NT2/D1 (cell line): Measurements from ENCODE around the gene NCCRP1.

Experiments used
- DNase-seq: peaks from one replicate; pipeline ENCODE4 v3.0.0-alpha.2; 2011; ENCODE audit warnings: low read depth, low spot score
- H3K27me3 ChIP-seq: 2 replicates; pipeline ENCODE4 v1.6.0; 2011; ENCODE audit warnings: mild to moderate bottlenecking; ENCODE audit not compliant: insufficient read length, insufficient read depth
- H3K36me3 ChIP-seq: 2 replicates; pipeline ENCODE4 v1.6.1; 2011; ENCODE audit warnings: mild to moderate bottlenecking, low read length, mixed read lengths; ENCODE audit not compliant: insufficient read depth, insufficient read length
- H3K4me1 ChIP-seq: 2 replicates; pipeline ENCODE4 v1.5.1; 2011; ENCODE audit not compliant: insufficient read depth, insufficient read length
- H3K4me3 ChIP-seq: 2 replicates; pipeline ENCODE4 v1.5.1; 2011; ENCODE audit warnings: low read depth; ENCODE audit not compliant: insufficient read length
- H3K9ac ChIP-seq: 2 replicates; pipeline ENCODE4 v1.6.0; 2011; ENCODE audit warnings: low read depth; ENCODE audit not compliant: insufficient read length
- H3K9me3 ChIP-seq: 2 replicates; pipeline ENCODE4 v1.5.1; 2011; ENCODE audit warnings: mild to moderate bottlenecking, low read length; ENCODE audit not compliant: insufficient read depth
- SUZ12 ChIP-seq: IDR thresholded peaks from 2 replicates; pipeline ENCODE4 v1.6.1; 2011; ENCODE audit not compliant: insufficient read length, insufficient read depth; ENCODE audit errors: extremely low read depth
- YY1 ChIP-seq: IDR thresholded peaks from 2 replicates; pipeline ENCODE4 v1.6.1; 2011; ENCODE audit not compliant: insufficient read length, insufficient read depth
- ZNF274 ChIP-seq: IDR thresholded peaks from 2 replicates; pipeline ENCODE4 v1.6.1; 2011; ENCODE audit warnings: mild to moderate bottlenecking, low read depth, low read length

The NCCRP1 gene

GRCh38 chr19:39224910-39225309 lies 28.1 kb downstream of the NCCRP1 start:
- DNase-seq: no peak
- H3K4me3 ChIP-seq: no peak overlapping the region
- no peak for TF ChIP-seq ZNF274
- no peak for TF ChIP-seq YY1
- no peak for TF ChIP-seq SUZ12
- H3K27me3 ChIP-seq: peaks cover 14% of the 10 kb centered on the region
- H3K4me1 ChIP-seq: no peaks in the 10 kb centered on the region
- H3K9ac ChIP-seq: no peak overlapping the region
- no peaks in the 10 kb centered on the region for H3K9me3 ChIP-seq
- H3K36me3 ChIP-seq: no peaks in the 10 kb centered on the region

- H3K9me3 ChIP-seq: no peaks in the 10 kb centered on the region
- TF ChIP-seq YY1: no peak
- no peak for TF ChIP-seq SUZ12
- no peak for TF ChIP-seq ZNF274
Observed at GRCh38 chr19:39230096-39230764, 33.5 kb downstream of the NCCRP1 start.

GRCh38 chr19:39232708-39233107 lies 35.9 kb downstream of the NCCRP1 start:
- TF ChIP-seq SUZ12 (no peak), YY1 (no peak), ZNF274 (no peak)
- H3K36me3 ChIP-seq: no peaks in the 10 kb centered on the region
- H3K27me3 ChIP-seq: peaks cover 6% of the 10 kb centered on the region
- H3K4me1 ChIP-seq: peaks cover 4% of the 10 kb centered on the region
- no peaks in the 10 kb centered on the region for H3K9me3 ChIP-seq
- H3K4me3 ChIP-seq: no peak overlapping the region
- DNase-seq: no peak
- no peak overlapping the region for H3K9ac ChIP-seq

More at GRCh38 chr19:39230096-39230764, 33.5 kb downstream of the NCCRP1 start:
- Histone ChIP-seq H3K4me3 (no peak overlapping the region), H3K27me3 (peaks cover 6% of the 10 kb centered on the region), H3K36me3 (no peaks in the 10 kb centered on the region), H3K9ac (no peak overlapping the region), H3K4me1 (no peaks in the 10 kb centered on the region)
- DNase-seq: no peak

GRCh38 chr19:39236527-39236926 lies 39.8 kb downstream of the NCCRP1 start:
- H3K27me3 ChIP-seq: peaks cover 4% of the 10 kb centered on the region
- peaks cover 8% of the 10 kb centered on the region for H3K4me1 ChIP-seq
- DNase-seq: no peak
- H3K9ac ChIP-seq: no peak overlapping the region
- TF ChIP-seq ZNF274: no peak
- TF ChIP-seq SUZ12: no peak
- no peak for TF ChIP-seq YY1
- H3K9me3 ChIP-seq: no peaks in the 10 kb centered on the region
- no peaks in the 10 kb centered on the region for H3K36me3 ChIP-seq
- H3K4me3 ChIP-seq: no peak overlapping the region

DNA sequence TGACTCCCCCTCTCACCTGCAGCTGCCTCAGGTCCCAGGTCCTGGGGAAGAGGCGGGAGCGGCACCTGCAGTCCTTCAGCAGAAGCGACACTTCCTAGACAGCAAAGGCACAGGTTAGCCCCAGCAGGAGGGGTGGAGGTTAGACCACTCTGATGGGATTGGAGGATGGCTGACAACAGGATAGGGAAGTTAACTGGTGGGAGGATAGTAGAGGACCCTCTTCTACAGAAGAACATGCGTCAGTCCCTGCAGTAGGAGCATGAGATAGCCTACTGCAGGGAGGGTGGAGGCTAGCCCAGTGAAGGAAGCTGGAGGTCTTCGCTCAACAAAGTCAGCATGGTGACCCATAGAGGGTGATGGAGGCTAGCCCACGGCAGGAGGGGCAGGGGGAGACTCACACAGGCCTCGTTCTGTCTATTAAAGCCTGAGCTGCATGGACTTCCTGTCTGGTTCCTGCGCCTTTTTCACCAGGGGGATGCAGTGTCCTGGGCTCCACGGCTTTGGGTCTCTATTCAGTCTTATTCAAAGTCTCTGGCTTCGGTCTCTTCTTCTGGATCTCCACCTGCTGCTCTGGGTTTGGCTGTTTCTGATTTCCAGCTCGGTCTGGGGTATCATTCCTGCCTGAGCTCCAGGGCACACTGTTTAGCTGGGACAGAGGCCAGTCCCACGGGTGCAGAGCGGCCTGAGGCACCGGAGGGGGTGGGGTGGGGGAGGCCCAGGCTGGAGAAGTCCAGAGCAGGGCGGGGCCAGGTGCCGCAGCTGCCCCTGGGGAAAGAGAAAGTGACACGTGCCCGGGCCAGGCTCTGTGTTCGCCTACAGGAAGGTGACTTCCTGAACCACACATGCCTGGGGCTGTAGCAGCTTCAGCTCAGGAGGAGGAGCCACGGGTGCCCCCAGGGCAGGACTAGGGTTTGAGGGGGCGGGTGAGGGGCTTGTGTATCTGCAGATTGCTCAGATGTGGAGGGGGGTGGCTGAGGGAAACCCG lies 40.7 kb downstream of the NCCRP1 start:
- Histone ChIP-seq H3K4me3 (no peak overlapping the region), H3K9ac (no peak overlapping the region), H3K36me3 (no peaks in the 10 kb centered on the region), H3K9me3 (no peaks in the 10 kb centered on the region), H3K27me3 (peaks cover 4% of the 10 kb centered on the region), H3K4me1 (peaks cover 8% of the 10 kb centered on the region)
- TF ChIP-seq SUZ12: no peak
- no peak for TF ChIP-seq ZNF274
- no peak for TF ChIP-seq YY1
- DNase-seq: no peak

DNA sequence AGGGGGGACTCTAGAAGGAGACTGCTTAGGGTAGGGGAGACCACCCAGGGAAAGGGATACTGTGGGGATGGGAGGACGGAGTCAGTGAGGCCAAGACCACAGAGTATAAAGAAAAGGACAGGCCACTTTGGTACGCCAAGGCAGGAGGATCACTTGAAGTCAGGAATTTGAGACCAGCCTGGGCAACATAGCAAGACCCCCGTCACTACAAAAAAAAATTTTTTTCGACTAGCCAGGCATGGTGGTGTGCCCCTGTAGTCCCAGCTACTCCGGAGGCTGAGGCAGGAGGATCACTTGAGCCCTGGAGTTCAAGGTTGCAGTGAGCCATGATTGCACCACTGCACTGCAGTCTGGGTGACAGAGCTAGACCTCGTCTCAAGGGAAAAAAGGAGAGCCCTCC lies 41.4 kb downstream of the NCCRP1 start:
- H3K4me3 ChIP-seq: no peak overlapping the region

GRCh38 chr19:39238944-39239343 lies 42.2 kb downstream of the NCCRP1 start:
- DNase-seq: no peak
- no peaks in the 10 kb centered on the region for H3K9me3 ChIP-seq
- no peak overlapping the region for H3K9ac ChIP-seq
- H3K36me3 ChIP-seq: no peaks in the 10 kb centered on the region
- no peak for TF ChIP-seq SUZ12
- no peak for TF ChIP-seq YY1
- no peak for TF ChIP-seq ZNF274
- H3K4me3 ChIP-seq: no peak overlapping the region
- H3K27me3 ChIP-seq: peaks cover 4% of the 10 kb centered on the region
- peaks cover 8% of the 10 kb centered on the region for H3K4me1 ChIP-seq

More for the DNA sequence above, 41.4 kb downstream of the NCCRP1 start:
- TF ChIP-seq YY1: no peak
- no peak for TF ChIP-seq ZNF274
- TF ChIP-seq SUZ12: no peak
- Histone ChIP-seq H3K4me1 (peaks cover 8% of the 10 kb centered on the region), H3K36me3 (no peaks in the 10 kb centered on the region), H3K9me3 (no peaks in the 10 kb centered on the region), H3K27me3 (peaks cover 4% of the 10 kb centered on the region), H3K9ac (no peak overlapping the region)
- DNase-seq: no peak
